HCT116 (cell line): ENCODE data around the gene COMMD6. TPM values are rescaled to one million over a fixed set of nuclear protein-coding genes. Genes with fewer than 3 reads are reported as not detected.
A peak's percentile ranks its signal among the peaks of the same experiment; 100 is the strongest.

ENCODE experiments used
- ATAC-seq: fragments of 200-7000 bp; cut with Tn5 transposase; 2 replicates; pipeline ENCODE4 v1.9.1; 2020; ENCODE audit warnings: mild to moderate bottlenecking, moderate library complexity
- BruUV-seq: library from RNA; stranded (reverse); fragments of 400-500 nt; replicated peaks from 2 replicates; lab custom pipeline; 2021; lab: Mats Ljungman, UMichigan
- CTCF ChIA-PET: fragments of 300-600 bp; sonication (Branson Sonifier 250); formaldehyde crosslinking; loops from one replicate; lab custom pipeline; 2021; ENCODE audit warnings: antibody characterized with exemption; lab: Charles Lee
- POLR2A ChIA-PET: fragments of 300-600, 350-600 bp; sonication (Branson Sonifier 250); formaldehyde crosslinking; loops from one replicate; lab custom pipeline; 2021; ENCODE audit warnings: antibody characterized with exemption; lab: Charles Lee
- RAD21 ChIA-PET, 2 experiments: fragments of 300-600 bp; sonication (Branson Sonifier 250); formaldehyde crosslinking; loops; one replicate each; lab custom pipeline; 2023; ENCODE audit warnings: low total read pairs in 2 of 2; ENCODE audit not compliant: uncharacterized antibody in 2 of 2, unreplicated experiment in 2 of 2, low non-redundant PET in 1 of 2; lab: Charles Lee
- DNase-seq: peaks from one replicate; pipeline ENCODE4 v3.0.0-alpha.2; 2010; ENCODE audit warnings: low read depth, low spot score
- H2AFZ ChIP-seq: fragments of 200-600 bp; shearing (Covaris generic), sonication (generic); 2 replicates; pipeline ENCODE4 v1.6.1; 2017; ENCODE audit warnings: low read depth, mixed run types, mixed read lengths, antibody characterized with exemption, low read length; ENCODE audit not compliant: poor library complexity, severe bottlenecking
- H3K27ac ChIP-seq: 2 replicates; pipeline ENCODE4 v1.5.1; 2012; ENCODE audit warnings: low read depth, low read length
- H3K27me3 ChIP-seq: fragments of 200-600 bp; sonication (generic); 2 replicates; pipeline ENCODE4 v1.6.1; 2016; ENCODE audit warnings: mixed run types, low read length, mixed read lengths; ENCODE audit not compliant: insufficient read depth
- H3K36me3 ChIP-seq, 2 experiments: fragments of 200-500 bp in 1 of 2; fragments of 200-600 bp in 1 of 2; sonication (Bioruptor generic) in 1 of 2; sonication (generic) in 1 of 2; 2 replicates each; pipeline versions ENCODE4 v1.5.1 to v1.6.1; 2014 to 2016; ENCODE audit warnings: low read length in 2 of 2, inconsistent platforms in 1 of 2, mixed read lengths in 1 of 2, mixed run types in 1 of 2; ENCODE audit not compliant: insufficient read depth in 2 of 2, control insufficient read depth in 1 of 2
- H3K4me1 ChIP-seq, 2 experiments: fragments of 200-600 bp in 1 of 2; sonication (generic) in 1 of 2; 2 replicates each; pipeline versions ENCODE4 v1.5.1 to v1.6.1; 2012 to 2017; ENCODE audit warnings: low read length in 2 of 2, inconsistent platforms in 1 of 2, mild to moderate bottlenecking in 1 of 2, mixed read lengths in 1 of 2, mixed run types in 1 of 2, moderate library complexity in 1 of 2; ENCODE audit not compliant: insufficient read depth in 2 of 2, control insufficient read depth in 1 of 2
- H3K4me2 ChIP-seq: fragments of 200-600 bp; sonication (generic); 2 replicates; pipeline ENCODE4 v1.6.1; 2017; ENCODE audit warnings: mixed run types, low read length, mixed read lengths
- H3K4me3 ChIP-seq, 2 experiments: fragments of 200-600 bp in 1 of 2; sonication (generic) in 1 of 2; replicated peaks in 1 of 2; 2 replicates each; pipeline ENCODE4 v1.5.1; 2011 to 2016; ENCODE audit warnings: low read length in 2 of 2, control low read depth in 1 of 2, low read depth in 1 of 2, mild to moderate bottlenecking in 1 of 2, mixed read lengths in 1 of 2, mixed run types in 1 of 2
- H3K79me2 ChIP-seq: fragments of 200-600 bp; sonication (generic); 2 replicates; pipeline ENCODE4 v1.6.1; 2017; ENCODE audit warnings: mild to moderate bottlenecking, mixed run types, low read length, moderate library complexity, mixed read lengths; ENCODE audit not compliant: insufficient read depth
- H3K9ac ChIP-seq: fragments of 200-600 bp; sonication (generic); 2 replicates; pipeline ENCODE4 v1.6.1; 2016; ENCODE audit warnings: low read length, mixed read lengths
- H3K9me2 ChIP-seq: fragments of 200-600 bp; sonication (generic), shearing (Covaris generic); 2 replicates; pipeline ENCODE4 v1.6.1; 2017; ENCODE audit warnings: mixed run types, mild to moderate bottlenecking, moderate library complexity; ENCODE audit not compliant: insufficient read depth
- H3K9me3 ChIP-seq, 2 experiments: fragments of 200-500 bp in 1 of 2; fragments of 200-600 bp in 1 of 2; sonication (Bioruptor generic) in 1 of 2; sonication (generic) in 1 of 2; 2 replicates each; pipeline ENCODE4 v1.6.1; 2014 to 2017; ENCODE audit warnings: low read length in 2 of 2, mixed read lengths in 2 of 2, inconsistent platforms in 1 of 2, low read depth in 1 of 2, mild to moderate bottlenecking in 1 of 2, mixed run types in 1 of 2, moderate library complexity in 1 of 2; ENCODE audit not compliant: control insufficient read depth in 1 of 2, insufficient read depth in 1 of 2
- H4K20me1 ChIP-seq: fragments of 200-600 bp; sonication (generic), shearing (Covaris generic); 2 replicates; pipeline ENCODE4 v1.6.1; 2017; ENCODE audit warnings: mixed run types, mild to moderate bottlenecking, moderate library complexity; ENCODE audit not compliant: insufficient read depth
- EZH2phosphoT487 ChIP-seq: fragments of 200-600 bp; IDR thresholded peaks from 2 replicates; pipeline ENCODE4 v1.6.1; 2018; ENCODE audit warnings: antibody characterized with exemption, borderline replicate concordance
- FOSL1 ChIP-seq: IDR thresholded peaks from 2 replicates; pipeline ENCODE4 v1.6.1; 2012; ENCODE audit warnings: low read depth
- JUND ChIP-seq: IDR thresholded peaks from 2 replicates; pipeline ENCODE4 v1.6.1; 2012
- POLR2AphosphoS5 ChIP-seq: IDR thresholded peaks from 2 replicates; pipeline ENCODE4 v1.6.1; 2011; ENCODE audit warnings: mild to moderate bottlenecking, low read depth, low read length, moderate library complexity
- SIN3A ChIP-seq: IDR thresholded peaks from 2 replicates; pipeline ENCODE4 v1.6.1; 2012; ENCODE audit warnings: low read depth
- SP1 ChIP-seq: IDR thresholded peaks from 2 replicates; pipeline ENCODE4 v1.6.1; 2012; ENCODE audit warnings: low read depth
- TCF7L2 ChIP-seq: IDR thresholded peaks from 2 replicates; pipeline ENCODE4 v1.7.0; 2011; ENCODE audit warnings: borderline replicate concordance, inconsistent platforms; ENCODE audit not compliant: insufficient read depth, insufficient read length; ENCODE audit errors: extremely low read depth
- YY1 ChIP-seq: IDR thresholded peaks from 2 replicates; pipeline ENCODE4 v1.6.1; 2011; ENCODE audit warnings: low read length, low read depth, moderate library complexity, mild to moderate bottlenecking; ENCODE audit not compliant: insufficient replicate concordance; ENCODE audit errors: extremely low read depth
- ZFX ChIP-seq: fragments of 450-650 bp; IDR thresholded peaks from 2 replicates; pipeline ENCODE4 v1.6.1; 2017
- ZNF274 ChIP-seq: fragments of 200-500 bp; sonication (Bioruptor generic); IDR thresholded peaks from 2 replicates; pipeline ENCODE4 v1.6.1; 2014; ENCODE audit warnings: mild to moderate bottlenecking, low read depth, low read length, inconsistent platforms
- intact Hi-C: fragments of 100-400 bp; cut with micrococcal nuclease; formaldehyde crosslinking; loops from 2 replicates; pipeline ENCODE4 v1.10.0; 2022
- total RNA-seq: library from RNA; stranded (reverse); gene quantifications from one replicate; pipeline ENCODE4 v1.2.1, GENCODE V29; 2021; ENCODE audit not compliant: unreplicated experiment
- TF ChIP-seq, protein P1 (sequence below): IDR thresholded peaks from 2 replicates; pipeline ENCODE4 v1.6.1; 2012
- TF ChIP-seq, protein P2 (sequence below): IDR thresholded peaks from 2 replicates; pipeline ENCODE4 v1.6.1; 2011; ENCODE audit warnings: mild to moderate bottlenecking, low read length, moderate library complexity; ENCODE audit not compliant: insufficient replicate concordance; ENCODE audit errors: extremely low read depth
- TF ChIP-seq, protein P3 (sequence below): IDR thresholded peaks from 2 replicates; pipeline ENCODE4 v1.6.1; 2012; ENCODE audit warnings: low read depth

Gene COMMD6
- total RNA-seq, 1 experiment from 2014 or later = 108 TPM

DNA sequence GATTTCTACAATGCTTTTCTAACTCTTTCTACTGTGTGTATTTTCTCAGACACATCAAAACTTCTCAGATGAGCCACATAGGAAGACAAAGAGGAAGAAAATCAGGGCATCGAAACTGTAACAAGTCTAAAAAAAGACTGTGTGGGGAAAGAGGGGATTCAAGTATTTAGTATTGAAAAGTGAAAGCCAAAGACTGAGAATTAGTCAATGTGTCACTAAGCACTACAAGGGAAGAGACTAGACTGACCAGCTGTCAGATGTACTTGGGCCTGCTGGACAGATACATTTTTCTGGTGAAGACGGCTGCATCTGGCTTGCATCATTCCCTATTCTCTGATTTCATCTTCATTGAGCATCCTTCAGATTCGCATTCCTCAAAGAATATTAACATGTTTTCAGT lies 25.4 kb downstream of the COMMD6 start:
- no peak for ATAC-seq
- no peak for DNase-seq
- no peaks in the 10 kb centered on the region for H3K9me2 ChIP-seq
- H3K27me3 ChIP-seq = no peaks in the 10 kb centered on the region
- CTCF ChIA-PET = no interaction called here
- RAD21 ChIA-PET = no interaction called here
- H3K4me1 ChIP-seq = no peaks in the 10 kb centered on the region
- POLR2A ChIA-PET = no interaction called here
- no peaks in the 10 kb centered on the region for H3K9me3 ChIP-seq
- no peak overlapping the region for H3K9ac ChIP-seq
- H3K79me2 ChIP-seq = no peaks in the 10 kb centered on the region
- TF ChIP-seq FOSL1 (no peak), YY1 (no peak), POLR2AphosphoS5 (no peak), SIN3A (no peak), JUND (no peak), SP1 (no peak), ZFX (no peak), TCF7L2 (no peak), ZNF274 (no peak), EZH2phosphoT487 (no peak)
- TF ChIP-seq, protein P1, sequence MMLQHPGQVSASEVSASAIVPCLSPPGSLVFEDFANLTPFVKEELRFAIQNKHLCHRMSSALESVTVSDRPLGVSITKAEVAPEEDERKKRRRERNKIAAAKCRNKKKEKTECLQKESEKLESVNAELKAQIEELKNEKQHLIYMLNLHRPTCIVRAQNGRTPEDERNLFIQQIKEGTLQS = no peak
- TF ChIP-seq, protein P2, sequence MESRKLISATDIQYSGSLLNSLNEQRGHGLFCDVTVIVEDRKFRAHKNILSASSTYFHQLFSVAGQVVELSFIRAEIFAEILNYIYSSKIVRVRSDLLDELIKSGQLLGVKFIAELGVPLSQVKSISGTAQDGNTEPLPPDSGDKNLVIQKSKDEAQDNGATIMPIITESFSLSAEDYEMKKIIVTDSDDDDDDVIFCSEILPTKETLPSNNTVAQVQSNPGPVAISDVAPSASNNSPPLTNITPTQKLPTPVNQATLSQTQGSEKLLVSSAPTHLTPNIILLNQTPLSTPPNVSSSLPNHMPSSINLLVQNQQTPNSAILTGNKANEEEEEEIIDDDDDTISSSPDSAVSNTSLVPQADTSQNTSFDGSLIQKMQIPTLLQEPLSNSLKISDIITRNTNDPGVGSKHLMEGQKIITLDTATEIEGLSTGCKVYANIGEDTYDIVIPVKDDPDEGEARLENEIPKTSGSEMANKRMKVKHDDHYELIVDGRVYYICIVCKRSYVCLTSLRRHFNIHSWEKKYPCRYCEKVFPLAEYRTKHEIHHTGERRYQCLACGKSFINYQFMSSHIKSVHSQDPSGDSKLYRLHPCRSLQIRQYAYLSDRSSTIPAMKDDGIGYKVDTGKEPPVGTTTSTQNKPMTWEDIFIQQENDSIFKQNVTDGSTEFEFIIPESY = no peak
- TF ChIP-seq, protein P3, sequence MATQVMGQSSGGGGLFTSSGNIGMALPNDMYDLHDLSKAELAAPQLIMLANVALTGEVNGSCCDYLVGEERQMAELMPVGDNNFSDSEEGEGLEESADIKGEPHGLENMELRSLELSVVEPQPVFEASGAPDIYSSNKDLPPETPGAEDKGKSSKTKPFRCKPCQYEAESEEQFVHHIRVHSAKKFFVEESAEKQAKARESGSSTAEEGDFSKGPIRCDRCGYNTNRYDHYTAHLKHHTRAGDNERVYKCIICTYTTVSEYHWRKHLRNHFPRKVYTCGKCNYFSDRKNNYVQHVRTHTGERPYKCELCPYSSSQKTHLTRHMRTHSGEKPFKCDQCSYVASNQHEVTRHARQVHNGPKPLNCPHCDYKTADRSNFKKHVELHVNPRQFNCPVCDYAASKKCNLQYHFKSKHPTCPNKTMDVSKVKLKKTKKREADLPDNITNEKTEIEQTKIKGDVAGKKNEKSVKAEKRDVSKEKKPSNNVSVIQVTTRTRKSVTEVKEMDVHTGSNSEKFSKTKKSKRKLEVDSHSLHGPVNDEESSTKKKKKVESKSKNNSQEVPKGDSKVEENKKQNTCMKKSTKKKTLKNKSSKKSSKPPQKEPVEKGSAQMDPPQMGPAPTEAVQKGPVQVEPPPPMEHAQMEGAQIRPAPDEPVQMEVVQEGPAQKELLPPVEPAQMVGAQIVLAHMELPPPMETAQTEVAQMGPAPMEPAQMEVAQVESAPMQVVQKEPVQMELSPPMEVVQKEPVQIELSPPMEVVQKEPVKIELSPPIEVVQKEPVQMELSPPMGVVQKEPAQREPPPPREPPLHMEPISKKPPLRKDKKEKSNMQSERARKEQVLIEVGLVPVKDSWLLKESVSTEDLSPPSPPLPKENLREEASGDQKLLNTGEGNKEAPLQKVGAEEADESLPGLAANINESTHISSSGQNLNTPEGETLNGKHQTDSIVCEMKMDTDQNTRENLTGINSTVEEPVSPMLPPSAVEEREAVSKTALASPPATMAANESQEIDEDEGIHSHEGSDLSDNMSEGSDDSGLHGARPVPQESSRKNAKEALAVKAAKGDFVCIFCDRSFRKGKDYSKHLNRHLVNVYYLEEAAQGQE = no peak
- BruUV-seq = no TSS peak
- peak overlapping the region; percentile 64 for H2AFZ ChIP-seq
- H3K27ac ChIP-seq = no peak overlapping the region
- H3K36me3 ChIP-seq = no peaks in the 10 kb centered on the region
- no peaks in the 10 kb centered on the region for H4K20me1 ChIP-seq
- no peak overlapping the region for H3K4me2 ChIP-seq
- intact Hi-C loops = no loop called here
- H3K4me3 ChIP-seq = no peak overlapping the region
